Retinal pigment epithelial cell (primary cell): Measurements from ENCODE around the gene RUNX2.

Experiments used
- DNase-seq: peaks from one replicate; pipeline ENCODE4 v3.0.0-alpha.2; 2010; ENCODE audit warnings: low read depth
- H3K4me3 ChIP-seq: 2 replicates; pipeline ENCODE4 v1.5.1; 2011; ENCODE audit warnings: mild to moderate bottlenecking, low read length, control low read depth, moderate library complexity
- CTCF ChIP-seq: conservative IDR thresholded peaks from 2 replicates; pipeline ENCODE4 v1.5.1; 2011; ENCODE audit warnings: low read depth, low read length, control low read depth, inconsistent platforms

RUNX2 gene

DNA sequence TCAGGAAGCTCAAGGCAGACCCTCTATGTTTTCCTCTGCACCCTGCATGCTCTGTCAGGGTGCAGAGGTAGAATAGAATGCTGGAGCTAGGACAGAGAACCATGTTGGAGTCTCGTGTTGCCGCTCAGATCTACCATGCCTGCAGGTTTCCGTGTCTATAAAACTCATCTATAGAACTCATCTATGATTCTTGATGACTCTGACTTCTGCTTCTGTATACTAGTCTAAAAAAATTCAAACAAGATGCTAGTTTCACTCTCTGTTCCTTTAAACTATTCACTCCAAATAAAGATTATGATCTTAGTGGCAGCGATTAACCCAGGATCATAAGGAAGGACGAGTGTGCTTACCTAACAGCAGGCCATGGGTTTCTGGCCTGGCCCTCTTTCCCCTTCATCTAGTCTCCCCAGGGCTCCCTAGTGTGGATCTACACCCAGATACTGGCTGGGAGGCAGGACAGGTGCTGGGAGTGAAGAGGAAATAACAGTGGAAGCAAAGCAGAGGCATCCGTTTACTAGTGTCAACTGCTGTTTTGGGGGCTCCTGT lies 212.3 kb downstream of the RUNX2 start:
- no peak for DNase-seq
- TF ChIP-seq CTCF: no peak
- H3K4me3 ChIP-seq: no peak overlapping the region

- no peak for TF ChIP-seq CTCF
- no peak for DNase-seq
- no peak overlapping the region for H3K4me3 ChIP-seq
Observed at GRCh38 chr6:45541934-45542333, 213.8 kb downstream of the RUNX2 start.

- DNase-seq: no peak
- no peak for TF ChIP-seq CTCF
- no peak overlapping the region for H3K4me3 ChIP-seq
Observed at GRCh38 chr6:45543298-45544235, 215.4 kb downstream of the RUNX2 start.

GRCh38 chr6:45545416-45545815 lies 217.3 kb downstream of the RUNX2 start:
- H3K4me3 ChIP-seq: no peak overlapping the region
- DNase-seq: no peak
- TF ChIP-seq CTCF: no peak

- H3K4me3 ChIP-seq: no peak overlapping the region
- no peak for TF ChIP-seq CTCF
- DNase-seq: no peak
Observed at GRCh38 chr6:45548657-45549515, 220.8 kb downstream of the RUNX2 start.

GRCh38 chr6:45552536-45552935 lies 224.4 kb downstream of the RUNX2 start:
- no peak for TF ChIP-seq CTCF
- no peak for DNase-seq
- no peak overlapping the region for H3K4me3 ChIP-seq
